ENCODE data around the gene LYPD6B. TPM values are rescaled to one million over a fixed set of nuclear protein-coding genes. Genes with fewer than 3 reads are reported as not detected.

The LYPD6B gene
- total RNA-seq, 1 donor from 2014 or later = 0.58 TPM

DNA sequence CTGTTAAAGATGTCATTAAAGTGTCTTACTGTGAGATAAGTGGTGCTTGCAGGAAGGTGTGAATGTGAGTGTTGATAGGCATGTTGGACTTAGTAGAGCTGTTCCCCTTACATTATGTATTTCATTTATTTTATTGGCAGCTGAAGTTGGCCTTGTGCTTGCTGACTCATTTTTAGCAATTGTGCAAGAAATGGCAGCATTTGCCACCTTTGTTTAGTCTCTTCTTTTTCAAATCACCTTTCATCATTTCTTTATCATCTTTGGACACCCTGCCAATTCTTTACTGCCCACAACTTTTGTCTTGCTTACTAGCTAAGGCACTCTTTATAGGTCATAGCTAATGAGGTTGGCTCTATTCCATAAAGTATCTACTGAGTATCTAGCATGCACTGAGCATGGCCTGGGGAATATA lies 161.6 kb downstream of the LYPD6B start:
- no peak for ATAC-seq (ENCODE audit: low read depth)
- TF ChIP-seq, protein P1, sequence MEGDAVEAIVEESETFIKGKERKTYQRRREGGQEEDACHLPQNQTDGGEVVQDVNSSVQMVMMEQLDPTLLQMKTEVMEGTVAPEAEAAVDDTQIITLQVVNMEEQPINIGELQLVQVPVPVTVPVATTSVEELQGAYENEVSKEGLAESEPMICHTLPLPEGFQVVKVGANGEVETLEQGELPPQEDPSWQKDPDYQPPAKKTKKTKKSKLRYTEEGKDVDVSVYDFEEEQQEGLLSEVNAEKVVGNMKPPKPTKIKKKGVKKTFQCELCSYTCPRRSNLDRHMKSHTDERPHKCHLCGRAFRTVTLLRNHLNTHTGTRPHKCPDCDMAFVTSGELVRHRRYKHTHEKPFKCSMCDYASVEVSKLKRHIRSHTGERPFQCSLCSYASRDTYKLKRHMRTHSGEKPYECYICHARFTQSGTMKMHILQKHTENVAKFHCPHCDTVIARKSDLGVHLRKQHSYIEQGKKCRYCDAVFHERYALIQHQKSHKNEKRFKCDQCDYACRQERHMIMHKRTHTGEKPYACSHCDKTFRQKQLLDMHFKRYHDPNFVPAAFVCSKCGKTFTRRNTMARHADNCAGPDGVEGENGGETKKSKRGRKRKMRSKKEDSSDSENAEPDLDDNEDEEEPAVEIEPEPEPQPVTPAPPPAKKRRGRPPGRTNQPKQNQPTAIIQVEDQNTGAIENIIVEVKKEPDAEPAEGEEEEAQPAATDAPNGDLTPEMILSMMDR (IDR thresholded peaks at IDR 0.05) = no peak
- CTCF ChIA-PET = no interaction called here

DNA sequence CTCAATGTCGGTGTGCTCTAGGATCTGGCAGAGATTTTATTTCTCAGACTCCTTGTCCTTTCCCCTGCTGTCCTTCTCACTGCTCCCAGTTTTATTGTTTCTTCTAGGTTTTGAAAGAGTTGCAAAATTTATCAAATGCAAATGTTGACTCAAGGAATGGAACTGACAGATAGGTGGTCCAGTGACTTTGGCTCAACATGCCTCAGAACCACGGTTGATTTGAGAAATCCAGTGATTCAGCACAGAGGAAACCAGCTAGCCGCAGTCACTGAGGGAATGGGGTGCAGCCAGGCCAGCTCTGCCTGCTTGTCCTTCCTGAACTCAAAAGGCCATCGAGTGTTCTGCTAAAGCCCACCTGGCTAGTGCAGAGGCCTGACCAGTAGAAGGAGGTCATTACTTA lies 166.2 kb downstream of the LYPD6B start:
- ChIA-PET CTCF (no interaction called here), POLR2A (no interaction called here)
- H3K27me3 Mint-ChIP-seq = peaks cover 4% of the 10 kb centered on the region
- no peak overlapping the region for H3K4me3 Mint-ChIP-seq
- TF ChIP-seq, protein P1 (IDR thresholded peaks at IDR 0.05) = no peak
- no peak for DNase-seq
- no peaks in the 10 kb centered on the region for H3K36me3 Mint-ChIP-seq (ENCODE audit: low read depth)
- no peaks in the 10 kb centered on the region for H3K9me3 Mint-ChIP-seq
- intact Hi-C loops (cut with micrococcal nuclease) = no loop called here
- H3K4me1 Mint-ChIP-seq = no peaks in the 10 kb centered on the region
- ATAC-seq (ENCODE audit: low read depth) = no peak
- H3K27ac Mint-ChIP-seq = no peak overlapping the region

More for the DNA sequence above, 161.6 kb downstream of the LYPD6B start:
- no peaks in the 10 kb centered on the region for H3K36me3 Mint-ChIP-seq (ENCODE audit: low read depth)
- intact Hi-C loops (cut with micrococcal nuclease) = no loop called here
- POLR2A ChIA-PET = no interaction called here
- H3K4me1 Mint-ChIP-seq = no peaks in the 10 kb centered on the region
- DNase-seq = no peak
- no peak overlapping the region for H3K4me3 Mint-ChIP-seq
- H3K27me3 Mint-ChIP-seq = peaks cover 2% of the 10 kb centered on the region
- H3K27ac Mint-ChIP-seq = no peak overlapping the region
- no peaks in the 10 kb centered on the region for H3K9me3 Mint-ChIP-seq

- intact Hi-C loops (cut with micrococcal nuclease) = no loop called here
- peaks cover 4% of the 10 kb centered on the region for H3K27me3 Mint-ChIP-seq
- H3K4me1 Mint-ChIP-seq = no peaks in the 10 kb centered on the region
- ChIA-PET CTCF (no interaction called here), POLR2A (no interaction called here)
- H3K36me3 Mint-ChIP-seq (ENCODE audit: low read depth) = no peaks in the 10 kb centered on the region
- no peaks in the 10 kb centered on the region for H3K9me3 Mint-ChIP-seq
- TF ChIP-seq, protein P1 (IDR thresholded peaks at IDR 0.05) = no peak
- DNase-seq = no peak
- no peak overlapping the region for H3K4me3 Mint-ChIP-seq
- H3K27ac Mint-ChIP-seq = no peak overlapping the region
- ATAC-seq (ENCODE audit: low read depth) = no peak
These were observed 166.6 kb downstream of the LYPD6B start for GRCh38 chr2:149205143-149205542.

GRCh38 chr2:149213764-149214493 lies 175.4 kb downstream of the LYPD6B start:
- Mint-ChIP-seq H3K4me3 (no peak overlapping the region), H3K27ac (no peak overlapping the region), H3K9me3 (no peaks in the 10 kb centered on the region), H3K36me3 (ENCODE audit: low read depth) (no peaks in the 10 kb centered on the region), H3K4me1 (no peaks in the 10 kb centered on the region), H3K27me3 (no peaks in the 10 kb centered on the region)
- intact Hi-C loops (cut with micrococcal nuclease) = no loop called here
- ATAC-seq (ENCODE audit: low read depth) (no peak), DNase-seq (no peak)
- TF ChIP-seq, protein P1 (IDR thresholded peaks at IDR 0.05) = no peak
- CTCF ChIA-PET = no interaction called here
- POLR2A ChIA-PET = no interaction called here

DNA sequence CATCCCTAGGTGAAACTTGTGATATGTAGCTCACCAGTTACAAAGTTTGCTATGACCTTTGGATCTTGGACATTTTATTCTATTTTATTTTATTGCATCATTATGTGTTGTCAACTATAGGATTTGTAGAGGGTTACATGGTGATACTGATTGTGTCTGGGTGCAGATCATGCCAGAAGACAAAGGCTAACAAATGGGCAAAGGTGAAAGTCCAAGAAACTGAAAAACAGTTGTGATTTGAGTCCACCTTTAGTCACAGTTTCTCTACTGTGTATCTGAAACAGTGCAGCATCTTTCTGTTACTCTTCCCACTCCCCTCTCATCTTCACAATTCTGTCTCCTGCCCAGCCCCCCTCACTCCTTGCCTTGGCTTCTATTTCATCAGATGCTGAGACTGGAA lies 180.0 kb downstream of the LYPD6B start:
- Mint-ChIP-seq H3K4me1 (no peaks in the 10 kb centered on the region), H3K27me3 (no peaks in the 10 kb centered on the region), H3K4me3 (no peak overlapping the region), H3K36me3 (ENCODE audit: low read depth) (no peaks in the 10 kb centered on the region), H3K9me3 (no peaks in the 10 kb centered on the region), H3K27ac (no peak overlapping the region)
- TF ChIP-seq, protein P1 (IDR thresholded peaks at IDR 0.05) = no peak
- no peak for DNase-seq
- no peak for ATAC-seq (ENCODE audit: low read depth)
- intact Hi-C loops (cut with micrococcal nuclease) = no loop called here
- ChIA-PET POLR2A (no interaction called here), CTCF (no interaction called here)
